GM19468 (cell line): ENCODE results near the gene TRIM47.

Experiments used
- ATAC-seq: cut with Tn5 transposase; IDR thresholded peaks from one replicate; pipeline ENCODE4 v1.9.1; 2021; ENCODE audit warnings: mild to moderate bottlenecking, moderate library complexity, moderate number of reproducible peaks; ENCODE audit not compliant: unreplicated experiment; ENCODE audit errors: extremely low read depth

The TRIM47 gene

DNA sequence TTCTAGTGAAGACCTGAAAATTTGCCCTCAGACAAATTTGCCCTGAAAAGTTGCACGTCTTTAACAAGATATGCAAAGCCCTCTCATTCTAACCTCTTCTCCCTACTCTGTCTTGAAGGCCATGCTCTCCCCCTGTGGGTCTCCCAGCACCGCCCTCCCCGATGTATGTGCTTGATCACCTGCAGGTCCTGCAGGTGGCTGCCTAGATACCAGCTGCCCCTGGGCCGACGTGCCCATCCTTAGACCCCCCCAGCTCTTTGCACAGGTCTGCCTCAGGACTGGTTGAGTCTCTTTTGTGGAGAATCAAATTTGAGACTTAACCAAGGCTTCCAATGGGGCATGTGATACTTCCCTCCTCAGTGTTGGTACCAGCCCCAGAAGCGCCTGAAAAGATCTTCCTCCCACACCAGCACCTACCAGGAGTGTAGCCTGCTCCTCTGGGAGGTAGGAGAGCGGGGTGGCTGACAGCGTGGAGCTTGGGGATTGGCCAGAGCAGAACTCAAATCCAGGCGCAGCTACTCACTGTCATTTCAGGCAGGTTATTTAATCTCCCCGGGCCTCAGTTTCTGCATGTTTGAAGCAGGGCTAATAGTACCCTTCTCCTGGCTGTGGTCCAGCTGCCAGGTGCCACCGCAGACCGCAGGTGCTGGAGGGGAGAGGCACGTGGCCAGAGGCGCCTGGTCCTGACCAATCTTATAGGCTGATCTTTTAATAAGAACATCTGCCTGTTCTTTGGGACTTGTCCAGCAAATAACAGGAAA is 30.9 kb upstream of the TRIM47 start:
- ATAC-seq, result no peak

GRCh38 chr17:75908201-75908600 is 29.8 kb upstream of the TRIM47 start:
- no peak for ATAC-seq

DNA sequence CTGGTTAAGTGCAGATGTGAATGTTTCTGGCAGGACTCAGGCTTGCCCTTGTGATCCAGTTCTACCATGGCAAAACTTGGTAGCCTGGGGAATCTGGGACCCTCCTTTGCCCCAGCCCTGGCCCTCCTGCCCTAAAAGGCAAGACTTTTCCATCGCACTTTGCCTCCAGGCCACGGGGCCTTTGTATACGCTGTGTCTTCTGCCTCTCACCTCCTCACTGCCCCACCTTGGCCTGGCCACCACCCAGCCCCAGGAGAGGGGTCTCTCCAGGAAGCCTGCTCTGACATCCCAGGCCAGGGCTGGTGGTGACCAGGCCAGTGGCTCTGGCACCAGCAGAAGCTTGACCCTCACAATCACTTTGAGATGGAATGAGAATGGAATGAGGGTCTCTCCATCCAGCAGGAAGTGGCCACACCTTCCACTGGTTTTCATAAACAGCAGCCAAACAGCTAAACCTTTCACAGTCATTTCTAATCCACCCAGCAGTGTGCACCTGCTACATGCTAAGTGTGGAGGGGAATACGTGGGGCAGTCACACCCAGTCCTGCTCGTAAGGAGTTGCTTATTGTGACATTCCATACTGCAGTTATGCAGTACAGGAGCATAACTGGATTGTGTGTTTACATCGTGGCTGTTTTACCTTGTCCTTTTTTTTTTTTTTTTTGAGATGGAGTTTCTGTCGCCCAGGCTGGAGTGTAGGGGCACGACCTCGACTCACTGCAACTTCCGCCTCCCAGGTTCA is 27.9 kb upstream of the TRIM47 start:
- ATAC-seq, result no peak

DNA sequence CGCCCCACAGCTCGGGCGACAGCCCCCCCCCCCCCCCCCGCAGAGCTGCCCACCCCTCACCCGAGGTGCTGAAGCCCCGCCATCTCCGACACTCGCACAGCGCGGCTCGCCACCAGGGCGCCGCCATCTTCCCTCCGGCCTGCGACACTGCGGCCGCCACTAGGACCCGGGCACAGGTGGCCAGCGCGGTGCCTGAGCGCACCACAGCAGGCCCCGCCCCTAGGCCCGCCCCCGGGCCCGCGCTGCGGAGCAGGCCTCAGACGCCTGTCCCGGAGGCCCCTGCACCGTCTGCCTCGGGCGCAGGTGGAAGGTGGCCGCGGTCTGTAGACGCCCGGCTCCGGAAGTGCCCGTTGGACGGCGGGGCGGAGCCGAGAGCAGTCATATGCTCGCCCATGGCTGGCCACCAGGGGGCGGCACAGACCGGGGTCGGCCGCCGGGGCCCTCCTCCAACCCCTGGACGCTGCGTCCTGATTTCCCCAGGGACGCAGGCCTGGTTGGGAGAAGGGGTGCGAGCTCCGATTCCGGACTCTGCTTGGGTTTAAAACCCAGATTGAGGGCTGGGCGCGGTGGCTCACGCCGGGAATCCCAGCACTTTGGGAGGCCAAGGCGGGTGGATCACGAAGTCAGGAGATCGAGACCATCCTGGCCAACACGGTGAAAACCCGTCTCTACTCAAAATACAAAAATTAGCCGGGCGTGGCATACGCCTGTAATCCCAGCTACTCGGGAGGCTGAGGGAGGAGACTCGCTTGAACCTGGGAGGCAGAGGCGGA is 26.6 kb upstream of the TRIM47 start, which contains the start of gene MRPL38:
TSS of gene MRPL38 (minus strand) at position 136 of the 773 bp plus-strand sequence. CDS start at position 127, 9 bp downstream.
- peak; percentile 92 for ATAC-seq

- no peak for ATAC-seq
Measured at GRCh38 chr17:75902406-75902805, 24.0 kb upstream of the TRIM47 start.

- ATAC-seq, result no peak
Measured at GRCh38 chr17:75901727-75902126, 23.3 kb upstream of the TRIM47 start.

- ATAC-seq, result no peak
Measured at GRCh38 chr17:75900691-75901533, 22.5 kb upstream of the TRIM47 start.

DNA sequence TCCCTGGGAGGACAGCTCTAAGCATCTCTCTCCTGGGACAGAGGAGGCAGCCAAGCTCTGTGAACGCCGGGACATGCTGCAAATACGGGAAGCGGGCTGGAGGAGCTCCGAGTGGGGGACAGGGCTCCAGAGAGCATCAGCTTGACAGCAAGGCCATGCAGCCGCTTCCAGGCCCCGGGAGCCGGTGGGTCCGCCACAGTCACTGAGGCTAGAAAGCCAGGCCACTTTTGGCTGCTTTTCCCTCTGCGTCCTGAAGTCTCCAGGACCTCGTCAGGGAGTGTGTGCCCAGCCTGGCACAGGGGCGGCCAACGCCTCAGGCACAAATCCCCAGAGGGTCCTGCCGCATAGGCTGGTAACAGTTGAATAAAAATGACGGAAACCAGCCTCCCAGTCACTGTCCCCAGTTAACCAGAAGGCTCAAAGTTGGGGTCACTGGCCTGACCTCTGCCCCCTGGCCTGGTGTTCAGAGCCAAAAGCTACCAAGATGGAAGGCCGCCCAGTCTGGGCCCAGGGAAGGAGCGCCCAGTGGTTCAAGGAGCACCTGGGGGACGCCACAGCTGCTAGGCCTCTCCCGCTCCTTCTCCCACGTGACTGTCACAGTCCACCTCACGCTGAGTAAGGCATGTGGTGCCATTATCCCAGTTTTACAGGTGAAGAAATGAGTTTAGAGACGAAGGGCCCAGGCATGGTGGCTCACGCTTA is 21.5 kb upstream of the TRIM47 start:
- no peak for ATAC-seq

DNA sequence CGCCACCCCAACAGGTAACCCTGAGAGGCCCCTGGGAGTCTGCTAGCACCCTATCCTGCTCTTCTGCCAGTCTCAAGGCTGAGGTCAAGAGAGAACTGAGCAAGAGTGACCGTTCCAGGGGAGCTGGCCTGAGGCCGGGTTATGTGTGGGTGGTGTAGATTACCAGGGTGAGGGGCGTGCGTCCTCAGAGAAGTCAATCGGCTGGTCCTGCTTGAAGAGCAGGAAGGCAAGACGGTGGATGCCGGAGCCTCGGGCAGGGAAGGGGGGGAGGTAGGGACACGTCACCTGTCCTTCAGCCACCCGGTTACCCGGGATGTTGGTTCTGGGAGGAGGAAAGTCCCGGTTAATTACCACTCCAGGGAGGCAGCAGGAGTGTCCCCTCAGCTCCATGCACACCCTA is 21.0 kb upstream of the TRIM47 start:
- no peak for ATAC-seq

DNA sequence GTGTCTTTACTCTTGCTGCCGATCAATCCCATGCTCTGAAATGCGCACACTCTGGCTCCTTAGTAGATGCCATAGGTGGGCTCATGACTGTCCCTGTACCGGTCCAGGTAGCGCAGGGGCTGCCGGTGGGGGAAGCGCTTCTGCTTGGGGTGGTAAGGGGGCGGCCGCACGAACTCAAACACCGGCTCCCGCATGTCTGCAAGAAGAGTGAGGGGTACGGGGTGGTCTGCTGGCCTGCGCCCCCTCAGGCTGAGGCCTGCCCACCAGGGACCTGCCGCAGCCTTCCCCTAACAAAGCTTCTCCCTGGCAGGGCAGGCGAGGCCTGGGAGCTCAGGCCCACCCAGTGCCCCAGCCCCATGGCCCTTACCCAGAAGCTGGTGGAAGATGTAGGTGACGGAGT is 20.4 kb upstream of the TRIM47 start:
- ATAC-seq, result no peak

GRCh38 chr17:75898065-75898464 is 19.7 kb upstream of the TRIM47 start:
- ATAC-seq, result no peak

DNA sequence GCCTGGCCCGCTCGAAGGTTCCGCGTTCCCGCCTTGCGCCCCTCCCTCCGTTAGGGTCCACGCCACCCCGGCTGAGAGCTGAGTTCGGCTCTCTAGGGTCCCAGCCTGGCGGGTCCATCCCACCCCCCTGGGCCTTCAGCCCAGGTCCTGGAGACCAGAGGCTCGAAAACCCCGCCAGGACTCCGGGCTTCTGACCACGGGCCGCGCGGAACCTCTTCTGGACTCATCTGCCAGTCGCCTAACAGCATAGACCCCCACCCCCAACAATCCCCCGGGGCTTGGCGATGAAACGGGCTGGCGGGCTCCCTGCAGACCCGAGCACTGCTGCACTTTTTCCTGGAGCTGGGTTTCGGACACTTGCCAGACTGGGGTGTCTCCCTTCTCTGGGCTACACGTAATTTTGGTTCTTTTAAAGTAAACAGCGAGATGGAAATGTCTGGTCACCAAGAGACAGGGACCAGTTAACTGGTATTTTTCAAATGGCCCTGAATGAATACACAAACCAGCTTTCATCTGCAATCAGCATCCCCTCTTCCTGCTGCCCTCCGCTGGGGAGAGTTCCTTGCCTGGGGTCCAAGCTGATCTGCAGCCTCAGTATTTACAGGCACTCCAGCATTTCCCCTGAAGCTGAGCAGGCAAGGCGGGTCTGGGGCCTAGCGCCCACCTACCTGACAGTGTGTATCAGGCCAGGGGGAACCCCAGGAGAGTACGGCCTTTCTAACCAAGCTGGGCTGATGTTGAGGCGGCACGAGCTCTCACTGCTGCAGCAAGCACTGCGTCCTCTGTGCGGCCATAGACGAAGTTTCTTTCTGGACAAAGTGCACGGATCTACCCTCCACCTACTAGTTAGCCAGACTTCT is 19.0 kb upstream of the TRIM47 start:
- no peak for ATAC-seq

DNA sequence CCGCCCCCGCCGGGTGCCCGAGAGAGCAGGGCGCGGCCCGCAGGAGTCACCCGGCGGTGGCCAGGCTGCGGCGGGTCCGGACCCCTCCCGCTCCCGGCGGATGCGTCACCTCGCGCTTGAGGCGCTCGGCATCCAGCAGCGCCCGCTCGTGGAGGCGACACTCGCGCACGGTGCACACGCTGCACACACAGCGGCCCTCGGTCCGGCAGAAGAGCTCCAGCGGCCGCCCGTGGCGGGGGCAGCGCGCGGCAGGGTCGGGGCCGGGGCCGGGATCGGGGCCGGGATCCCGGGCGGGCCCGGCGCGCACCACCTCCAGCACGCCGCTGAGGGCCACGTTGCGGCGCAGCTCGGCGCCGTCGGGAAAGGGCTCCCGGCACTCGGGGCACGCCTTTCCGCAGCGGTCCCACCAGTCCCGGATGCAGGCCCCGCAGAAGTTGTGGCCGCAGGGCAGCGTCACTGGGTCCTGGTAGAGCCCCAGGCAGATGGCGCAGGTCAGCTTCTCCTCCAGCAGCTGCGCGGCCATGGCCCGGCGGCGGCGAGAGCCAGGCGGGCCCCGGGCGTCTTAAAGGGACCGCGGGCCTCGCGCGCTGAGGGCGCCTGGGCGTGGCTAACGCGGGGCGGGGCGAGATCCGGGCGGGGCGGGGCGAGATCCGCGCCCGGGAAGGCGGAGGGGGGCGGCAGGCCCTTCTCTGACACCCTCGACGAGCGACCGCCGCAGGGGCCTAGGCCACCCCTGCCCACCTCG is 18.2 kb upstream of the TRIM47 start, which contains the start of gene TRIM65:
TSS of gene TRIM65 (minus strand) at position 537 of the 745 bp plus-strand sequence. CDS start at position 523, 14 bp downstream.
- peak; percentile 26 for ATAC-seq

- no peak for ATAC-seq
Measured at GRCh38 chr17:75895370-75896155, 17.2 kb upstream of the TRIM47 start.

DNA sequence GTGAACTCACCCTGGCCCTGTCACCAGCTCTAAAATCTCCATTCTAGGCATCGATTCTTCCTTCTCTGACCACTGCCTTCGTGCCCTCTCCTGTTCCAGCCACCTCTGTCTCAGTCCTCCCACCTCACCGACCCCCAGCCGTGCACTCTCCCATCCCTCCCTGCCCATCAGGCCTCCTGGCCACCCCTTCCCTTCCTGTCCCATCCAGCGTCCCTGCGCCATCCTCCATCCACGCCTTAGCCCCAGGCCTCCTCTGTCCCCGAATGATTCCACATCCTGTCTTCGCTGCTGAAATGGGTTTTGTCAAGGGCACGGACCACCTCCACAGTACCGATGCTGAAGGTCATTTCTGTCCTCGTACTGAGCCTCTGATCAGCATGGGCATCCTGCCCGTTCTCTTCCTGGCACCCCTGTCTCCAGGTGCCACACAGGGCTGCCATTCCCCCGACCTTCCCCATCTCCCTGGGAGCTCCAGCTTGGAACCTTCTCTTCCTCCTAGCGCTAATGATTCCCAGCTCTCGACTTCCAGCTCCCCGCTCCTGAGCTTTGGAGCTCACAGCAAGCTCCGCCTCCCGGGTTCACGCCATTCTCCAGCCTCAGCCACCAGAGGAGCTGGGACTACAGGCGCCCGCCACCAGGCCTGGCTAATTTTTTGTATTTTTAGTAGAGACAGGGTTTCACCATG is 15.8 kb upstream of the TRIM47 start:
- ATAC-seq, result no peak

- no peak for ATAC-seq
Measured at GRCh38 chr17:75893305-75894048, 15.1 kb upstream of the TRIM47 start.
